NCI-H2196 (cell line): ENCODE measurements around the gene BRSK2.
A peak's percentile ranks its signal among the peaks of the same experiment; 100 is the strongest.
"Not testable (repeated sequence)": the region's sequence is repeated elsewhere in the genome, so short reads cannot be mapped to it uniquely, and the experiment has no call there.

ENCODE experiments used
- DNase-seq: peaks from one replicate; lab custom pipeline; 2025; ENCODE audit not compliant: unreplicated experiment; lab: John Stamatoyannopoulos, UW

BRSK2 gene

DNA sequence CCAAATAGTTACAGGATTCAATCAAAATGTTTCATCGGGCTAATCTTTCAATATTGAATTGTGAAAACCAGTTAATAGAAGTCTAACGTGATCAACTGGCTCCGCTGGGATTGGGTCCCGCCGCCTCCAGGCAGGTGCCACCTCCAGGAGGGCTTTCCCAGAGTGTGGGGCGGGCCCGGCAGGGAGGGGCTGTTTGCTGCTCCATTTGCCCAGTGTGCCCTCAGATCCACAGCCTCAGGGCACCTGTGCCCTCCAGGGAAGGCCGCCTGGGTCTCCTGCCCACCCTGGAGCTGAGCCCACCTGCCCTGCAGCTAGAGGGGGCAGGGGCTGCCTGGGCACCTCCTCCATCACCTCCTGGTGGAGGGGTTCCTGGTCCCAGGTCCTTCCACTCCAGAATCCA is 17.9 kb downstream of the BRSK2 start:
- no peak for DNase-seq

GRCh38 chr11:1408346-1408745 is 18.6 kb downstream of the BRSK2 start:
- DNase-seq, result no peak

GRCh38 chr11:1409108-1409851 is 19.5 kb downstream of the BRSK2 start:
- no peak for DNase-seq

DNA sequence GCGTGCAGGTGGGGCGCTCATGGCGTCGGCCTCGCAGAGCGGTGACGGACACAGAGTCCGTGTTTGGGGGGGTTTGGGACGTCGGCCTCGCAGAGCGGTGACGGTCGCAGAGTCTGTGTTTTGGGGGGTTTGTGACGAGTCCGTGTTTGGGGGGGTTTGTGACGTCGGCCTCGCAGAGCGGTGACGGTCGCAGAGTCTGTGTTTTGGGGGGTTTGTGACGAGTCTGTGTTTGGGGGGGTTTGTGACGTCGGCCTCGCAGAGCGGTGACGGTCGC is 20.1 kb downstream of the BRSK2 start:
- DNase-seq, result not testable (repeated sequence)

GRCh38 chr11:1410366-1411291 is 20.9 kb downstream of the BRSK2 start:
- no peak for DNase-seq

DNA sequence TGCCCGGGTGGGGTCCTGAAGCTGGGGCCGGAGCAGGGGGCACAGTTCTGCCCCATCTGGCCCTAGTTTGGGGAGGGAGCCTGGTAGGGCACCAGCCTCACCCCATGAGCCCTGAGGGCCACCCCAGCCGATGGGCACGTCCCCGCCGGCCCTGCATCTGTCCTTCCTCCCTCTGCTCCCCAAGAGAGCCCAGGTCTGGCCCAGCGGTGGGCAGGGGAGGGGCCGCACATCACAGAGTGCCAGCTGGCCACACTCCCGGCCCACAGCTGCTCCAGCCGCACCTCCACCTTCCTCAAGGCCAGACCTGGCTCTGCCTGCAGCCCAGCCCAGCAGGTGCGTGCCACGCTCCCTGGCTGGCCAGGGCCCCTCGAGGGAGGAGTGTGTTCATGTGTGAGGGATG is 21.6 kb downstream of the BRSK2 start:
- DNase-seq, result peak; percentile 66

GRCh38 chr11:1411739-1412138 is 22.0 kb downstream of the BRSK2 start:
- not testable (repeated sequence) for DNase-seq

DNA sequence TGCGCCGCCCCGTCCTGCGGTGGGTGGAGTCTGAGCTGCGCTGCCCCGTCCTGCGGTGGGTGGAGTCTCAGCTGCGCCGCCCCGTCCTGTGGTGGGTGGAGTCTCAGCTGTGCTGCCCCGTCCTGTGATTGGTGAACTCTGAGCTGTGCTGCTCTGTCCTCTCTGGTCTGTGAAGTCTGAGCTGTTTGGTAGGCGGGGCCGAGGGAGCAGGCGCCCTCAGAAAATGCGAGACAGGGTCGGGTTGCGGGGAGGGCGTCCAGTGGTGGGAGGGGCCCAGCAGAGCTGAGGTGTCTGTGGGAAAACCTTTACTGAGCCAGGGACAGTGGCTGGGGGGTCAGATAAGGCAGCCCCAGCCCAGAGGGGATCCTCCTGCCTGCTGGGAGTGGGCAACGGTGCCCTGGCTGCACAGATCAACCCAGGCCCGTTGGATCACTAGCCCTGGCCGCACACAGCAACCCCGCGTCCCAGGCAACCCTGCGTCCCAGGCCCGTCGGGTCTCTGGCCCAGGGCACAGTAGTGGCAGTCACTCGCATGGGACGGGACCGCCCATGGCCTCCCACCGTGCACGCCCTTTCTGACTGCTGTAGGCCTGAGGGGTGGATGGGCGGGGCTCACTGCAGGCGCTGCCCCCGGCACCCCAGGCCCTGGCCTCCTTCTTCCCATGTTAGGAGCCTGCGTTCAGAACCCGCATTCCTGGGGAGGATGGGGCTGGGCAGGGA is 22.8 kb downstream of the BRSK2 start:
- no peak for DNase-seq

DNA sequence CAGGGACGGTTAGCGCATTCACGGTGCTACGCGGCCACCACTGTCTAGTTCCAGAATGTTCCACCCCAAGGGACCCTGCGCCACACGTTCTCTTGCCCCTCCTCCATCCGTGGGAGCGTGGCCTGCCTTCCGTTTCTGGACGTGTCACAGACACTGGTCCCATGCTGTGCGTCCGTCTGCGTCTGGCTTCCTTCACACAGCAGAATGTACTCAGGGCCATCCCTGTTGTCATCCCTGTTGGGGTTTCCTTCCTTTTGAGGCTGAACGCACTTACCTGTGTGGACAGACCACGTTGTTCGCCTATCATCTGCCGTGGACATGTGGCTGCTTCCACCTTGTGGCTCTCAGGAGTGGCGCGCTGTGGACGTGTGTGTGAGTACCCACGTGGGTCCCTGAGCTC is 24.9 kb downstream of the BRSK2 start:
- no peak for DNase-seq

DNA sequence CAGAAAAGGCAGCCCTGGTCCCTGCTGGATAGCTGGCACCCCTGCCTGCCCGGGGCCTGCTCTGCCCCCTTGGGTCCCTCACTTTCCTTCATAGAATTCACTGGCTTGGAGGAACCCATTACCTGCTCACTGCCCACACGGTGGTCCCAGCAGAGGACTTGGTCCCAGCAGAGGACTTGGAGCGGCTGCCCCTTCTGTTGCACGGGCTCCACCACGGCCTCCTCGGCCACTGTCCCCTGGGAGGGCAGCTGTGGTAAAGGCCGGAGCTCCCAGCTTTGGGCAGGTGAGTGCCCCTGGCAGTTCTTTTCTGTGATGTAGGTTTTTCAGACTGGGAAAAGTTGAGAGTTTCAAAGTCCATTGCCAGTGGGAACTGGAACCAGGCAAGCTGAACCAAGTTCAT is 25.9 kb downstream of the BRSK2 start:
- DNase-seq, result no peak

- not testable (repeated sequence) for DNase-seq
Measured at GRCh38 chr11:1418192-1418795, 28.6 kb downstream of the BRSK2 start.

- no peak for DNase-seq
Measured at GRCh38 chr11:1419811-1420210, 30.1 kb downstream of the BRSK2 start.

GRCh38 chr11:1421291-1421690 is 31.6 kb downstream of the BRSK2 start:
- DNase-seq, result no peak

DNA sequence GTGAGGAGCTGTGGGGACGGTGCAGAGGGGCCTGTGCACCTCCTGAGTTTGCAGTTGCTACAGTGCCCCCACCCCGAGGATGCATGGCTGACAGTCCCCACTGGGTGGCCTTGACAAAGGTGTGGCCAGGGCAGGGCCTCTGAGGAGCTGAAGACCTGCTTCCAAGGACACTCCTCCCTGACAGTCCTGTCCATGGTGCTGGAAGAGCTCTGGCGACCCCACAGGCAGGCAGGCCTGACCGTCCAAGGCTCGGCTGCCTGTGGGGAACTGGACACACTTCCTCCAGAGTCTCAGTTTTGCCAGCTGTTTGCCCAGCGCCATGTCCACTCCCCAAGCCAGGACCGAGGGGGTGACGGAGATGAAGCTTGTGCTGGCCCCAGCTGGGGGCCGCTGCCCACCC is 32.7 kb downstream of the BRSK2 start:
- no peak for DNase-seq

DNA sequence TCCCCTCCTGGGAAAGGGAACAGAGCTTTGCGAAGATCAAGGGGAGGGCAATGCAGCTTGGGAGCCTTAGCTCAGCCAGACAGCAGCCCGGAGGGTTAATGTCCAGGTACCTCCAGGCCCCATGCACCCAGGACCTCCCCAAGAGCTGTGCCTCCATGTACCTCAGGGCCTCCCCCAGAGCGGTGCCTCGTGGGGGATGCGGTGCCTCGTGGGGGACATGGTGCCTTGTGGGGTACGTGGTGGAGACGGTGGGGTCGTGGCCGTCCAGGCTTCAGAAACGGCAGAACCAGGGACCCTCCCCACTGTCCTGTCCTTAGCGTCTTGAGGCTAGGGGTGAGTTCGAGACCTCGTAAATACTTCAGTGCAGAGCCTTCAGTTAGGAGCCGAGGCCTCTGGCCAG is 33.2 kb downstream of the BRSK2 start:
- DNase-seq, result no peak

DNA sequence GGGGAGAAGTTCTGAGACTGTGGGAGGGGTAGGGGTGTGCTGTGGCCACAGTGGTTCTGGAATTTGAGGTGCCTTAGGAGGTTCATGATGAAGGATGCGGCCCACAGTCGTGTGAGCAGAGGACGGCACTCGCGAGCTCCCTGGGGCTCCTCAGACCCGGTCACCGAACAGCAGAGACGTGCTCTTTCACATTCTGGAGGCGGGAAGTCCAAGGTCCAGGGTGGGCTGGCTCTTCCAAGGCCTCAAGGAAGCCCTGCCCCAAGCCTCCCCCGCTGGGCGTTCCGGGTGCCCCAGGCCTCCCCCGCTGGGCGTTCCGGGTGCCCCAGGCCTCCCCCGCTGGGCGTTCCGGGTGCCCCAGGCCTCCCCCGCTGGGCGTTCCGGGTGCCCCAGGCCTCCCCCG is 33.7 kb downstream of the BRSK2 start:
- DNase-seq, result not testable (repeated sequence)

DNA sequence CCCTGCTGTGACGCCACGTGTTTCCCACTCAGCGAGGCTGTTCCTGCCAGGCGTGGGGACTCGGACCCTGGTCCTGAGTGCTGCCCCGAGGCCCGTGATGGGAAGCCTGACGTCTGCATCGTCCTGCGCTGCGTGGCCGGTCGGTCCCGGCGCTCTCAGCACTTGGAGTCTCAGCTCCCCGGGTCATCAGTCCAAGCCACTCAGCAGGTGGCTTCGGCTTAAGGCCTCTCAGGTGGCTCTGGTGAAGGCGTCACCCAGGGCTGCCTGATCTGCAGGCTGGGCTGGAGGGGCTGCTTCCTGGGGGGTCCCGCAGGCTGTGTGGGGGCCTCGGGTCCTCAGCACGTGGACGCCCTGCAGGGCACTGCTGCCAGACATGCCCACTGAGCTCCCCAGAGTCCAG is 35.3 kb downstream of the BRSK2 start:
- no peak for DNase-seq

DNA sequence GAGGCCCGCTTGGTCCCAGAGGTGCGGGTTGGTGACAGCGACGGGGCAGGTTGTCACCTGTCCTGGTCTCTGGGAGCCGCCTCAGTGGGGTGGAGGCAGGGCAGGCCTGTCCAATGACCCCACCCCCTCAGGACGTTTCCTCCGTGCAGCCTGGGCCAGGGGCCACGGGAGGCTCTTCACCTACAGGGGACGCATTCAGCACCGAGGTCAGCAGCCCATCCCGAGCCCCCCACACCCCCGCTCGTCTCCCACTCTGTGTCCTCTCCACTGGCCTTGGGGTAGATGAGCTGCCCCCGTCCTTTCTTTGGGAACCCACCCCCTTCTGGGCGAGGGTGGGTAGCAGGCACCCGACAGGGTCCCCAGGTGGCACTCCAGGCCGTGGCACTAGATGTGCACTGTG is 35.7 kb downstream of the BRSK2 start:
- no peak for DNase-seq

GRCh38 chr11:1428762-1429316 is 39.1 kb downstream of the BRSK2 start:
- no peak for DNase-seq

- DNase-seq, result no peak
Measured at GRCh38 chr11:1433568-1433967, 43.8 kb downstream of the BRSK2 start.

DNA sequence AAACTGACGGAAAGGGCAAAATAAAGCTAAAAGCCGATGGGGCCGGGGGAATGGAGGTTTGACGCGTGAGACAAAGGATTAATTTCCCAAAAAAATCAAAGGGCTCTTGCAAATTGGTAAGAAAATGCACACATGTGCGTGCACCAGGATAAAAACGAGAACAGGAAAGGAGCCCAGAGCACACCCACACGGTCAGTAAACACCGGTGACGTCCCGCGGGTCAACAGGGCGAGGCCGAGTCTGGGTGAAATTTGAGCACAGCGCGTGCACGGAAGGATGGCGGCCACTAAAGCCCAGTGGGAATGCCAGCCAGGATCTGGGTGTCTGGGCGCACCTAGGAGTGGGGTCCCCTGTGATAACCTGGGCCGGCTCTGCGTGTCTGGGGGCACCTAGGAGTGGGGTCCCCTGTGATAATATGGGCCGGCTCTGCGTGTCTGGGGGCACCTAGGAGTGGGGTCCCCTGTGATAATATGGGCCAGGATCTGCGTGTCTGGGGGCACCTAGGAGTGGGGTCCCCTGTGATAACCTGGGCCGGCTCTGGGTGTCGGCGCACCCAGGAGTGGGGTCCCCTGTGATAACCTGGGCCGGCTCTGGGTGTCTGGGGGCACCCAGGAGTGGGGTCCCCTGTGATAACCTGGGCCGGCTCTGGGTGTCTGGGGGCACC is 44.4 kb downstream of the BRSK2 start:
- no peak for DNase-seq
